Upper lobe of left lung (tissue), 4 donors: ENCODE measurements around the gene NRROS.
A peak's percentile ranks its signal among the peaks of the same experiment; 100 is the strongest.

Experiments used
- CTCF ChIP-seq, 6 experiments: fragments of 450-650 bp in 4 of 6; fragments of 200-600 bp in 2 of 6; sonication (generic) in 2 of 6; IDR thresholded peaks; one replicate each; pipeline ENCODE4 v1.5.1; 2016 to 2019; ENCODE audit warnings: antibody characterized with exemption in 6 of 6
- EP300 ChIP-seq, 4 donors: sonication (generic); formaldehyde crosslinking; IDR thresholded peaks; one replicate each; pipeline ENCODE4 v1.5.1; 2017; ENCODE audit warnings: antibody characterized with exemption in 4 of 4, control low read depth in 2 of 4
- POLR2A ChIP-seq, 4 donors: fragments of 450-650 bp; IDR thresholded peaks; one replicate each; pipeline ENCODE4 v1.5.1; 2016 to 2017; ENCODE audit warnings: antibody characterized with exemption in 4 of 4, mild to moderate bottlenecking in 2 of 4

- TF ChIP-seq EP300 (IDR thresholded peaks at IDR 0.05) (no peak), CTCF (IDR thresholded peaks at IDR 0.05) (peak in 4 of 6 experiments; percentile 19 to 33 (median 26)), POLR2A (IDR thresholded peaks at IDR 0.05) (peak in 3 of 4 donors; percentile 56 to 76 (median 59))
These were observed 7.3 kb upstream of the NRROS start for GRCh38 chr3:196632046-196632751.
